ENCODE data around the gene DOCK4.

Gene DOCK4

DNA sequence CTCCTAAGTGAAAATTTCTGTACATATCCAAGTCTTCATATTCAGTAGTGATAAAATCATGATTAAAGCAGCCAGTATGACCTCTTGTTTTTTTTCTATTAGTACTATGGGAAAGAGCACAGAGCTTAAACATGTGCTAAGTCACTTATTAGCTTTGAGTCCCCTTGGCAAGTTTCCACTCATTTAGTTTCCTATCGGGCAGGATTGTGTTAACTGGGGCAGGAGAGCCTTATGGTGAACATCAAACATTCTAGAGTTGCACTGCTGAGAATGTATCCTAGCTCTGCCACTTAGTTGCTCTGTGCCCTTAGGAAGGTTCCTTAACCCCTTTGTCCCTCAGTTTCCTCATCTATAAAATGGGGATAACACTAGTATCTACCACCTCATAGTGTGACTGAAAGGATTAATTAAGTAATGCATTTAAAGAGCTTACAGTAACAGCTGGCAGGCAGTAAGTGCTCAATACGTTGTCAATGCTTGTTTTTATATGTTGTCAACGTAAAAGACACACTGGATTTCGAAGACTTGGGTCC lies 117.6 kb downstream of the DOCK4 start:
- H3K27ac ChIP-seq: no peak overlapping the region
- no peak for DNase-seq (ENCODE audit: low read depth, low spot score)

GRCh38 chr7:112086496-112087254 lies 119.5 kb downstream of the DOCK4 start:
- no peak for DNase-seq (ENCODE audit: low read depth, low spot score)
- H3K27ac ChIP-seq: no peak overlapping the region

DNA sequence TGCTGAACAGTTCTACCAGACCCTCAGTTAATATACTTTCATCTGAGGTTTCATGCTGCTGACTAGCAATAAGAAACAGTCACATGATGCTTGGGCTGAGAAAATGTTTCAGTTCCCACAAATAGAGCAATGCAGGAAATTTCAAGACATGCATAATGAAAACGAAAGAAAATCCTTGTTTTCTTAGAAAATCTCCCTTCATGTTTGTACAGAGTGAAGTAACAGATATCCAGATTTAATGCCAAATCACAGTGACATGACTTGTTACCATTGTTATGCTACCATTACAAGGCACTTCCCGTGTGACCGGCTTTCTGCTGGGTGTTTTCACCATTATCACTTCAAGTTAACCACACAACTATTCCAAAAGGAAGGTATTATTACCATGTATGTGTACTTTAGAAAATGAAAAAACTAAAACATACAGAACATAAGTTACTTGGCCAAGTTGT lies 121.7 kb downstream of the DOCK4 start:
- H3K27ac ChIP-seq: peak overlapping the region; percentile 9
- no peak for DNase-seq (ENCODE audit: low read depth, low spot score)

DNA sequence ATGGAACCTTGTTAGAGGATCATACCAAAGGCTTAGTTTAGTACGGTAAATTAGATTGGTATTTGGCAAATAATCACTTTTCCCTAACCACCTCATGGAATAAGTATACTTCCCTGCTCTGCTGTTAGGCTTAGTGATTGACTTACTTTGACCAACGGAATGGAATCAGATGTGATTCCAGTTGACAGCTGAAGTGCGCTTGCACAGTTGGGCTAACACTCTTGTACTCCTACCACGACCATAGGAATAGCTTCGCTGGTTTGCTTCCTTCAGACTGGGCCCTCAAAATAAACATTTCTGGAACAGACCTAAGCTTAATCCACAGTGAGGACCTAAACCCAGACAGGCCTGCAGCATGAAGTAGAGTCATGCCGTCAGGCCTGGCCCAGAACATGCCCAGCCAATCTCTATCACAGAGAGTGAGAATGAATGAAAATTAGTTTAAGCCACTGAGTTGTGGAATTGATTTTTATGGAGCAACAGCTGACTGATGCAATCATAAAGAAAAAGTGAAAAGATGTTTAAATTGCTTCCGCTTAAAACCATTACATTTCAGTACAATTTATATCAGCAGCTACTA lies 122.3 kb downstream of the DOCK4 start:
- no peak for DNase-seq (ENCODE audit: low read depth, low spot score)

DNA sequence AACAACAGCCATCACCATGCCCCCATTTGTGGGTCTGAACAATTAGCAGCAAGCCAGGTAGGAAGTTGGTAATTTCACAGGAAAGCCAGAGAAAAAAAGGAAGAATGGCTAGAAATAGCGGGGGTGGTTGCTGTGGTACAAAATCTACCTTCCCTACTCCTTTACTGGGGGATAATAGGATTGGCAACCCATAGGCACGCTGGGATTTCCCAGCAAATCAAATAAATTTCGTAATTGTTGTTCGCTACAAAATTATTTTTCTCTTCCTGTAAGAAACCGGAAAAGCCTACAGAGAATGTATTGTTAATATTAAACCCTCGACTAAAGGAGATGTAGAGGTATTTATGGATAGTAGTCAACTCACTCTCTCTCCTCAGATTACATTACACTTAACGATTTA lies 123.9 kb downstream of the DOCK4 start:
- no peak overlapping the region for H3K27ac ChIP-seq
- no peak for DNase-seq (ENCODE audit: low read depth, low spot score)

More for the DNA sequence above, 122.3 kb downstream of the DOCK4 start:
- no peak overlapping the region for H3K27ac ChIP-seq

DNA sequence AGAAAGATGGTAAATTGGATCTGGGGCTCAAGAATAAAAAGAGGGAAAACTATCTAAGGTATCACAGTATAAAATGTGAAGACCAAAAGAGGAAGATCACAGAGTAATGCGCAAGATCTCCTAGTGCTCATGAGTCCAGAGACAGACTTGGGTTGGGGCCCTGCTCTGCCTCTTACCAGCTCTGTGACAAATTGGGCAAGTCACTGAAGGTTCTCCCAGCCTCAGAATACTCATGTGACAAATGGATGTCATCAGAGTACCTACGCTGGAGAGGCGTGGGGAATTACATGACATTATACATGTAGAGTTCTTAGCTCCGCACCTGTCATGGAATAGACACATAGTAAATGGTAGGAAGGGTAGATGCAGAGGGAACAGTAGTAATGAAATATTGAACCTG lies 124.4 kb downstream of the DOCK4 start:
- DNase-seq (ENCODE audit: low read depth, low spot score): no peak
- no peak overlapping the region for H3K27ac ChIP-seq

GRCh38 chr7:112080978-112081377 lies 125.2 kb downstream of the DOCK4 start:
- DNase-seq (ENCODE audit: low read depth, low spot score): no peak
- H3K27ac ChIP-seq: peak overlapping the region; percentile 75

GRCh38 chr7:112080441-112080840 lies 125.8 kb downstream of the DOCK4 start:
- DNase-seq (ENCODE audit: low read depth, low spot score): peak; percentile 63
- H3K27ac ChIP-seq: peak overlapping the region; percentile 75

DNA sequence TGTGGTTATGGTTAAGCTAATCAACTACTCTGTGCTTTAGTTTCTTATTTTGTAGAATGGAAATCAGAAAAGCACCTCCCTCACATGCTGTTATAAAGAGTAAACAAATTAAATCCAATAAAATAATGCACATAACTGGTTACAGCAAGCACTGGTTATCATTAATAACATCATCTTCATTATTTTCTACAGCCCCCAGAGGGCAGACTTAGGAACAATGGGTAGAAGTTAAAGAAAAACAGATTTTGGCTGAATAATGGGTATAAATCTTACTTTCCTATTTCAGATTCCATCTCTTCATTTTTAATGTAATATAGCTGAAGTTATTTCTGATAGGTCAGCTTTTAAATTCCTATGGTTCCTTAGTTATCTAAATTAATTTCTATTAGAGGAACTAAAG lies 126.5 kb downstream of the DOCK4 start:
- no peak for DNase-seq (ENCODE audit: low read depth, low spot score)
- H3K27ac ChIP-seq: peak overlapping the region; percentile 75

DNA sequence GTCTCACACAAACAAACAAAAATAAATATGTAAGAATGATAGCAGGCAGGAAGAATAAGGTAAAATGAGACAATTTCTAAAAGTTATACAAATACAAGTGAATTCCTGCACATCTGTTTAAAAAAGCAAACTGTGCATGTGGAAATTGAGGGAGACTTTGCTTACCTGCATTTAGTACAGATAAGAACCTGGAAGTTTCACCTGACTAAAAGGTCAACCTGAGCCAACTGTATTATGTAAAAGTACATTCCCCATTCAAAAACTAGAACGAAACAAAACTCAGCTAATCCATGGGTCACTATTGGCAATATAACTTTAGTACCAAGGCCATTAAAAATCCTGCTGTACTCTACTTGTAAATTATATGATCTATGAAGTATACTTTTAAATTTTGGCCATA lies 127.1 kb downstream of the DOCK4 start:
- DNase-seq (ENCODE audit: low read depth, low spot score): no peak
- peak overlapping the region; percentile 75 for H3K27ac ChIP-seq

DNA sequence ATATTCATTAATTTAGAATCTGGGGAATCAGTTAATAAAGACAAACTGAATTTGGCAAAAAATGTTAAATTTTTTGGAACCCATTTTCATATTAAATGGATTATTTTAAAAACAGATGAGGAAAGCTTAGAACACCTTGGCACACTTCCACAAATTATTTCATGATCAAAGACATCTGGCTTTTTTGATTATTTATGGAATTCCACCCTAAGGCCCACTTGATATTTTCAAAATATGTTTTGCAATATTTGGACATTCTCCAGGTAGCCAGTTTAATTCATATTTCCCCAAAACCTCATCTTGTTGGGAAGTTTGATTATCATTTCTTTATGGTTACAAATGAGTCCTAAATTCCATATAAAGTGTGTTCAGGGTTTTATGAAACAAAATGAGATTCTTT lies 129.9 kb downstream of the DOCK4 start:
- no peak for DNase-seq (ENCODE audit: low read depth, low spot score)

GRCh38 chr7:112074464-112074863 lies 131.7 kb downstream of the DOCK4 start:
- no peak overlapping the region for H3K27ac ChIP-seq
- DNase-seq (ENCODE audit: low read depth, low spot score): no peak

More for the DNA sequence above, 129.9 kb downstream of the DOCK4 start:
- H3K27ac ChIP-seq: no peak overlapping the region

DNA sequence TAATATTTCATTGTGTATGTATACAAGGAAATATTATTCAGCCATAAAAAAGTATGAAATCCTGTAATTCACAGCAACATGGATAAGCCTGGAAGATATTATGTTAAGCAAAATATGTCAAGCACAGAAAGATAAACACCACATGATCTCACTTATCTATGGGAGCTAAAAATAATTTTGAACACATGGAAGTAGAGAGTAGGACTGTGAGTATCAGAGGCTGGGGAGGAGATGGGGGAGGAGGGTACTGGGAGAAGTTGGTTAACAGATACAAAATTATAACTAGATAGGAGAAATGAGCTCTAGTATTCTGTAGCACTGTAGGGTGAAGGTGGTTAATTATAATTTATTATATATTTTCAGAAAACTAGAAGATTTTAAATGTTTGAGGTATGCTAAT lies 132.7 kb downstream of the DOCK4 start:
- no peak for DNase-seq (ENCODE audit: low read depth, low spot score)

DNA sequence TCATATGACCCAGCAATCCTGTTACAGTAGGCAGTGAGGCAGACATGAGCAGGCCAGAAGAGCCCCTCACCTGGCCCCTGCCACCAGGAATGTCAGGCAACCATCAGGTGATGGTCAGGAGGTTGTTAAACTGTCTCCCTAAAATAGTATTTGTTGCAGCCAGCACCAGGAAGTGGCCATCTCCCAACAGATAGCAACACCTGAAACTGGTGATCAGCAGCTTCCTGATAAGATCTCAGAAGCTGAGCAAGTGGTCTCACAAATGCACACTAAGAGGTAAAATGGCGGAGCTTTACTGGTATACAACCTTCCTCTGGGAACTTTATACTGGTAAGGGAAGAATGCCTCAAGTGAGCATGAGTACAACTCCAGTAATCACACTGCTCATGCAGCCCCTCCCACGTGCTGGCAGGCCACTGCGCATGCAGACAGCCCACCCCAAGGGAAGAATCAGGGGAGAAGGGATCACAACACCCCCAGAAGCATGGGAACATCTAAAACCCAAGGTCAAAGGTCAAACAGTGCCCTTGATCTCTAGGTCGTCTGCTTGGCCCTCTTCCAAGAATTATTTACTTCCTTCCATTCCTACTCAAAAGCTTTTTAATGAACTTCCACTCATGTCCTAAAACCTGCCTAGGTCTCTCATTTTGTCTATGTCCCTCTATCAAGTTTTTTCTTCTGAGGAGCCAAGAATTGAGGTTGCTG lies 133.5 kb downstream of the DOCK4 start:
- no peak for DNase-seq (ENCODE audit: low read depth, low spot score)
- H3K27ac ChIP-seq: peak overlapping the region; percentile 56

More for the DNA sequence above, 132.7 kb downstream of the DOCK4 start:
- no peak overlapping the region for H3K27ac ChIP-seq

GRCh38 chr7:112071856-112072255 lies 134.3 kb downstream of the DOCK4 start:
- no peak for DNase-seq (ENCODE audit: low read depth, low spot score)
- peak overlapping the region; percentile 56 for H3K27ac ChIP-seq

DNA sequence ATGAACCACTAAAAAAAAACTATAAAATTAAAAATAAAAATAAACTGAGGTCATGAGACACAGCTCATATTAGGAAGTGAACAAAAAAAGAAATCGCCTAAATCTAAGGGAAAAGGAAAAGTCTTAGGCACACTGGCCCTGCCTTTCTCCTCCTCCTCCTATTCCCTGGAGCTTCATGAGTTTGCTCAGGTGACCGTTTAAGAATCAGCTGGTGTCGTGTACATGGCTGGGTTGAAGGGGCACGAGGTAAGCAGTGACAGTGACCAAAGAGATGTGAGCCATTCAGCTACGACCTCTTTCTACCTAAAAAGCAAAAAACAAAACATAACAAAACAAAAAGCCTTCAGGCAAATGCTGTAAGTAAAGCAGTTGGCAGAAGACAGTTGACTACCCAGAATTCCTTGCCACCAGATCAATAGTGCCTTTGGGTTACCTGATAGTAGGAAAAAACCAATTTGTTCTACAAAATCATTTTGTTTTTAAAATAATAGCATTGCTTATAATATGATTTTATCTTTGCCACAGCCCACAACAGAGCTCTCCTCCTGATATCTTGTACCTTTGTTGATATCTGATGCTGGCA lies 135.4 kb downstream of the DOCK4 start:
- peak overlapping the region; percentile 44 for H3K27ac ChIP-seq
- DNase-seq (ENCODE audit: low read depth, low spot score): no peak

DNA sequence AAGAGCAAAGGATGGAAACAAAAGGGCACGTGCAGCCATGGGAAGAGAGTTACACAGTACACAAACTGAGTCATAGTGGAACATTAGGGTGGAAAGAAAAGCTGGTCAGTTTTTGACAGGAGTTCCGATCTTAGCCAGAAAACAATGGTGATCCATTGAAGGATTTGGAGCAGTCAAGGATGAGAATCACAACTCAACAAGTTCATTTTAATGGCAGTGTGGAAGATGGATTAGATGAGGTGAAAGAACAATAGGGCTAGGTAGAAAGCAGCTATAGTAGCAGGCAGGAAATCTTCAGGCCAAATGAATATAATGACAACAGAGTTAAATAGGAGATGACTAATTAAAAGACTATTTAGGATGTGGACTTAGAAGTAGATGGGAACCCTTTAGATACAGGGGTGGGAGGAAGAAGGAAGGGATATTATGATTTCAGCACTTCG lies 136.3 kb downstream of the DOCK4 start:
- no peak for DNase-seq (ENCODE audit: low read depth, low spot score)
- peak overlapping the region; percentile 44 for H3K27ac ChIP-seq

DNA sequence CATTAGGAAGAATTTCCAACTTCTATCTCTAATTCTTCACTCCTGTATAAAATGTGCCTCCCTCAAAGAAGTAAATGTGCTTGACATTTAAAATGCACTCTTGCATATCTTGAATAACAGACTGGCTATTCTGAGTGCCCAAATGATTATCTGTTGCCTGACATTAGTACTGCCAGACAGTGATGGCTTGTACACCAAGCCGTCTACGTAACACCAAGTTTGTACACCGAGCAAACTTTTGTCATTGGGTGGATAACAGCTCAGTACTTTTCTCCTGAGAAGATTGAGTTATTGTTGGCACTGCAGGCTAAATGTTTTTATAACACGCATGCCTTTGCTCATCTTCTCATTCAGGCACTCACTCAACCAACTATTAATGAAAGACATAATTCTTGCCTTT lies 137.2 kb downstream of the DOCK4 start:
- H3K27ac ChIP-seq: no peak overlapping the region
- no peak for DNase-seq (ENCODE audit: low read depth, low spot score)

GRCh38 chr7:112067632-112068540 lies 138.3 kb downstream of the DOCK4 start:
- DNase-seq (ENCODE audit: low read depth, low spot score): no peak
- peak overlapping the region; percentile 25 for H3K27ac ChIP-seq

- no peak for DNase-seq (ENCODE audit: low read depth, low spot score)
- peak overlapping the region; percentile 25 for H3K27ac ChIP-seq
Measured at GRCh38 chr7:112067200-112067599, 139.0 kb downstream of the DOCK4 start.

All from epithelial cell of prostate (primary cell).